NCI-H510A (cell line): ENCODE measurements around the gene HLA-DRA.

Source experiments
- DNase-seq: peaks from one replicate; lab custom pipeline; 2025; lab: John Stamatoyannopoulos, UW

The HLA-DRA gene

GRCh38 chr6:32439602-32440214 is at the start of gene HLA-DRA:
Gene HLA-DRA, plus strand, starts transcription at chr6:32439887. Its CDS starts 64 bp downstream, at chr6:32439951.
- no peak for DNase-seq

GRCh38 chr6:32391505-32391904 is 48.2 kb upstream of the HLA-DRA start:
- no peak for DNase-seq

GRCh38 chr6:32393665-32394420 is 45.8 kb upstream of the HLA-DRA start:
- no peak for DNase-seq

- DNase-seq = no peak
Measured at GRCh38 chr6:32396028-32396427, 43.7 kb upstream of the HLA-DRA start.

GRCh38 chr6:32397252-32397920 is 42.3 kb upstream of the HLA-DRA start:
- DNase-seq = no peak

GRCh38 chr6:32401284-32401963 is 38.3 kb upstream of the HLA-DRA start:
- no peak for DNase-seq

- DNase-seq = no peak
Measured at GRCh38 chr6:32402812-32403211, 36.9 kb upstream of the HLA-DRA start.

- DNase-seq = no peak
Measured at GRCh38 chr6:32405656-32406055, 34.0 kb upstream of the HLA-DRA start.

- DNase-seq = no peak
Measured at GRCh38 chr6:32406197-32406596, 33.5 kb upstream of the HLA-DRA start.

GRCh38 chr6:32406857-32407256 is 32.8 kb upstream of the HLA-DRA start, which contains the start of gene BTNL2:
Gene BTNL2, minus strand, starts transcription at chr6:32407181. Its CDS starts 58 bp downstream, at chr6:32407123.
- no peak for DNase-seq

- no peak for DNase-seq
Measured at GRCh38 chr6:32410906-32411305, 28.8 kb upstream of the HLA-DRA start.

GRCh38 chr6:32411566-32412327 is 27.9 kb upstream of the HLA-DRA start:
- DNase-seq = no peak

GRCh38 chr6:32413427-32414047 is 26.1 kb upstream of the HLA-DRA start:
- DNase-seq = no peak

GRCh38 chr6:32415521-32416019 is 24.1 kb upstream of the HLA-DRA start:
- peak; percentile 14 for DNase-seq

- no peak for DNase-seq
Measured at GRCh38 chr6:32416036-32416435, 23.7 kb upstream of the HLA-DRA start.

GRCh38 chr6:32424589-32425300 is 14.9 kb upstream of the HLA-DRA start:
- DNase-seq = no peak

- no peak for DNase-seq
Measured at GRCh38 chr6:32426338-32426737, 13.3 kb upstream of the HLA-DRA start.

- no peak for DNase-seq
Measured at GRCh38 chr6:32427218-32427617, 12.5 kb upstream of the HLA-DRA start.

GRCh38 chr6:32427934-32428474 is 11.7 kb upstream of the HLA-DRA start:
- DNase-seq = no peak

- no peak for DNase-seq
Measured at GRCh38 chr6:32430179-32430578, 9.5 kb upstream of the HLA-DRA start.
